Measurements from ENCODE around the gene ELN. TPM values are rescaled to one million over a fixed set of nuclear protein-coding genes. Genes with fewer than 3 reads are reported as not detected.

Gene ELN
- total and polyA plus RNA-seq, 7 donors: 2.5 to 174 (median 33.2) TPM

- H3K36me3 ChIP-seq: no peaks in the 10 kb centered on the region
- H3K4me1 ChIP-seq: peaks cover 0 to 46% (median 31%) of the 10 kb centered on the region in 4 donors
- TF ChIP-seq POLR2AphosphoS5 (IDR thresholded peaks at IDR 0.05) (no peak), POLR2A (IDR thresholded peaks at IDR 0.05) (no peak), EP300 (IDR thresholded peaks at IDR 0.05) (no peak)
- TF ChIP-seq, protein P1, sequence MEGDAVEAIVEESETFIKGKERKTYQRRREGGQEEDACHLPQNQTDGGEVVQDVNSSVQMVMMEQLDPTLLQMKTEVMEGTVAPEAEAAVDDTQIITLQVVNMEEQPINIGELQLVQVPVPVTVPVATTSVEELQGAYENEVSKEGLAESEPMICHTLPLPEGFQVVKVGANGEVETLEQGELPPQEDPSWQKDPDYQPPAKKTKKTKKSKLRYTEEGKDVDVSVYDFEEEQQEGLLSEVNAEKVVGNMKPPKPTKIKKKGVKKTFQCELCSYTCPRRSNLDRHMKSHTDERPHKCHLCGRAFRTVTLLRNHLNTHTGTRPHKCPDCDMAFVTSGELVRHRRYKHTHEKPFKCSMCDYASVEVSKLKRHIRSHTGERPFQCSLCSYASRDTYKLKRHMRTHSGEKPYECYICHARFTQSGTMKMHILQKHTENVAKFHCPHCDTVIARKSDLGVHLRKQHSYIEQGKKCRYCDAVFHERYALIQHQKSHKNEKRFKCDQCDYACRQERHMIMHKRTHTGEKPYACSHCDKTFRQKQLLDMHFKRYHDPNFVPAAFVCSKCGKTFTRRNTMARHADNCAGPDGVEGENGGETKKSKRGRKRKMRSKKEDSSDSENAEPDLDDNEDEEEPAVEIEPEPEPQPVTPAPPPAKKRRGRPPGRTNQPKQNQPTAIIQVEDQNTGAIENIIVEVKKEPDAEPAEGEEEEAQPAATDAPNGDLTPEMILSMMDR (IDR thresholded peaks at IDR 0.05): no peak
- peak overlapping the region; percentile 62 to 87 (median 76) for H3K27ac ChIP-seq
- no peak for DNase-seq
- intact Hi-C loops (cut with DNase I): no loop called here
- H3K4me3 ChIP-seq: no peak overlapping the region
- H3K9me3 ChIP-seq: no peaks in the 10 kb centered on the region
- H3K27me3 ChIP-seq: no peaks in the 10 kb centered on the region
- 70 to 78% methylated on average over 4 of the region's 4 CpGs for WGBS, 2 donors
Observed at GRCh38 chr7:74001150-74001494, 26.9 kb upstream of the ELN start.

GRCh38 chr7:74002474-74003017, 25.4 kb upstream of the ELN start:
- Histone ChIP-seq H3K9me3 (no peaks in the 10 kb centered on the region), H3K27me3 (no peaks in the 10 kb centered on the region), H3K4me3 (no peak overlapping the region), H3K36me3 (no peaks in the 10 kb centered on the region), H3K27ac (peak overlapping the region in 3 of 4 donors; percentile 16 to 87 (median 23)), H3K4me1 (peaks cover 0 to 55% (median 42%) of the 10 kb centered on the region in 4 donors)
- intact Hi-C loops (cut with DNase I): no loop called here
- no peak for DNase-seq
- WGBS, 2 donors: 26 to 39% methylated on average over 16 of the region's 16 CpGs
- TF ChIP-seq POLR2AphosphoS5 (IDR thresholded peaks at IDR 0.05) (peak in 1 of 4 donors; percentile 28), EP300 (IDR thresholded peaks at IDR 0.05) (no peak), POLR2A (IDR thresholded peaks at IDR 0.05) (no peak)
- TF ChIP-seq, protein P1 (IDR thresholded peaks at IDR 0.05): no peak

- Histone ChIP-seq H3K27me3 (no peaks in the 10 kb centered on the region), H3K4me1 (peaks cover 0 to 47% (median 40%) of the 10 kb centered on the region in 4 donors), H3K9me3 (no peaks in the 10 kb centered on the region), H3K36me3 (no peaks in the 10 kb centered on the region), H3K4me3 (no peak overlapping the region), H3K27ac (no peak overlapping the region)
- intact Hi-C loops (cut with DNase I): no loop called here
- TF ChIP-seq POLR2A (IDR thresholded peaks at IDR 0.05) (no peak), POLR2AphosphoS5 (IDR thresholded peaks at IDR 0.05) (no peak)
- 92% methylated on average over 8 of the region's 8 CpGs for WGBS, 2 donors
- DNase-seq: no peak
Observed at GRCh38 chr7:74003621-74004020, 24.4 kb upstream of the ELN start.

DNA sequence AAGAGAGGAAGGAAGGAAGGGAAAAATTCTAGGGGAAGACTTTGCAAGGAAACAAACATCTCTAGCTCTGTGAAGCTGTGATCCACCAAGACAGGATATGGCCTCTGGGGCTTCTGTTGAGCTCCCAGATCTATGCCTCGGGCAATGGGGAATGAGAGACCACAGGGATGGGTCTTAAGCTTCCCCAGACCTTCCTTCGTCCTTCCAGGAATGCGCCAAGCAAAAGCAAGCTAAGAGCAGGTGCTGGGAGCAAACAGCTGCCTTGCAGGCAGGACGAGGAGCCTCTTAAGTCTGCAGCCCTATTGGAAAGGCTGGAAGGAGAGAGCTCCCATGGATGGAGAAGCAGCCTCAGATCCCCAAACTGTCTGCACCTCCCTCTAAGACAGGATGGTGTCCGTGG, 21.9 kb upstream of the ELN start:
- TF ChIP-seq, protein P1 (IDR thresholded peaks at IDR 0.05): no peak
- TF ChIP-seq EP300 (IDR thresholded peaks at IDR 0.05) (no peak), POLR2AphosphoS5 (IDR thresholded peaks at IDR 0.05) (no peak), POLR2A (IDR thresholded peaks at IDR 0.05) (no peak)
- H3K27me3 ChIP-seq: no peaks in the 10 kb centered on the region
- no peak for DNase-seq
- intact Hi-C loops (cut with DNase I): no loop called here
- H3K4me1 ChIP-seq: peaks cover 0 to 23% (median 16%) of the 10 kb centered on the region in 4 donors
- no peak overlapping the region for H3K4me3 ChIP-seq
- H3K36me3 ChIP-seq: no peaks in the 10 kb centered on the region
- H3K27ac ChIP-seq: peak overlapping the region in 2 of 4 donors; percentile 9 to 33
- H3K9me3 ChIP-seq: no peaks in the 10 kb centered on the region
- WGBS, 2 donors: 47 to 76% methylated on average over 5 of the region's 5 CpGs

- H3K27ac ChIP-seq: peak overlapping the region; percentile 9 to 52 (median 38)
- peaks cover 0 to 18% (median 13%) of the 10 kb centered on the region in 4 donors for H3K4me1 ChIP-seq
- no peaks in the 10 kb centered on the region for H3K36me3 ChIP-seq
- no peaks in the 10 kb centered on the region for H3K9me3 ChIP-seq
- H3K4me3 ChIP-seq: no peak overlapping the region
- intact Hi-C loops (cut with DNase I): no loop called here
- no peaks in the 10 kb centered on the region for H3K27me3 ChIP-seq
- 39 to 65% methylated on average over 12 of the region's 12 CpGs for WGBS, 2 donors
- TF ChIP-seq POLR2A (IDR thresholded peaks at IDR 0.05) (no peak), EP300 (IDR thresholded peaks at IDR 0.05) (no peak), POLR2AphosphoS5 (IDR thresholded peaks at IDR 0.05) (peak in 2 of 4 donors; percentile 19 to 34)
- TF ChIP-seq, protein P1 (IDR thresholded peaks at IDR 0.05): no peak
- no peak for DNase-seq
Observed at GRCh38 chr7:74006451-74007241, 21.3 kb upstream of the ELN start.
